Measurements from ENCODE around the gene HECW1.

HECW1 gene

DNA sequence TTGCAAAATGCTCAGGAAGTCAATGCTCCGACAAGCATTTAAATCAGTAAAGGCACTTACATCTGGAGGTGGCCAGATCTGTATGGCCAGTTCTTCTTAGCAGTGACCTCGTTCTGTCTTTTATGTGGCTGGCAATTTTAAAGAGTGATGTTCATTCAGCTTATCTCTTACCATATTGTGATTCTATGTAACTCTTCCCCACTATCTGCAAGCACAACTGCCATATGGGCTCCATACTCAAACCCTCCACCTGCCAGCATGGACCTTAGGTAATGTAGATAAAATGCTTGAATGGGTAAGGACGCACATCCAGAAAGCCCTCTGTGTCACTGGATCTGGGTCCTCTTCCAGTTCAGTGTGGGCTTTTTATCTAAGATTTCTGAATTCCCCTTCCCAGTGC lies 428.0 kb downstream of the HECW1 start:
- ATAC-seq: no peak
- TF ChIP-seq ZNF70 (CRISPR knock-in tag; IDR thresholded peaks at IDR 0.05) (no peak), ZNF8 (CRISPR knock-in tag; IDR thresholded peaks at IDR 0.05) (no peak), ISL1 (CRISPR knock-in tag; IDR thresholded peaks at IDR 0.05) (no peak), ZNF565 (CRISPR knock-in tag; conservative IDR thresholded peaks at IDR 0.05; ENCODE audit: low read depth) (no peak), RARB (CRISPR knock-in tag; IDR thresholded peaks at IDR 0.05) (no peak), ZC3H10 (CRISPR knock-in tag; IDR thresholded peaks at IDR 0.05) (no peak), CSDC2 (CRISPR knock-in tag; IDR thresholded peaks at IDR 0.05) (no peak), ARNTL (CRISPR knock-in tag; IDR thresholded peaks at IDR 0.05; ENCODE audit: borderline replicate concordance, low read depth) (no peak), ZFP3 (CRISPR knock-in tag; IDR thresholded peaks at IDR 0.05) (no peak), OSR1 (CRISPR knock-in tag; IDR thresholded peaks at IDR 0.05) (no peak), GLIS3 (CRISPR knock-in tag; IDR thresholded peaks at IDR 0.05) (no peak), ESRRG (CRISPR knock-in tag; IDR thresholded peaks at IDR 0.05) (no peak), TCF4 (CRISPR knock-in tag; IDR thresholded peaks at IDR 0.05; ENCODE audit: borderline replicate concordance) (no peak)
- TF ChIP-seq, protein P1, sequence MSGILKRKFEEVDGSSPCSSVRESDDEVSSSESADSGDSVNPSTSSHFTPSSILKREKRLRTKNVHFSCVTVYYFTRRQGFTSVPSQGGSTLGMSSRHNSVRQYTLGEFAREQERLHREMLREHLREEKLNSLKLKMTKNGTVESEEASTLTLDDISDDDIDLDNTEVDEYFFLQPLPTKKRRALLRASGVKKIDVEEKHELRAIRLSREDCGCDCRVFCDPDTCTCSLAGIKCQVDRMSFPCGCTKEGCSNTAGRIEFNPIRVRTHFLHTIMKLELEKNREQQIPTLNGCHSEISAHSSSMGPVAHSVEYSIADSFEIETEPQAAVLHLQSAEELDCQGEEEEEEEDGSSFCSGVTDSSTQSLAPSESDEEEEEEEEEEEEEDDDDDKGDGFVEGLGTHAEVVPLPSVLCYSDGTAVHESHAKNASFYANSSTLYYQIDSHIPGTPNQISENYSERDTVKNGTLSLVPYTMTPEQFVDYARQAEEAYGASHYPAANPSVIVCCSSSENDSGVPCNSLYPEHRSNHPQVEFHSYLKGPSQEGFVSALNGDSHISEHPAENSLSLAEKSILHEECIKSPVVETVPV (CRISPR knock-in tag; IDR thresholded peaks at IDR 0.05): no peak
- TF ChIP-seq, protein P2, sequence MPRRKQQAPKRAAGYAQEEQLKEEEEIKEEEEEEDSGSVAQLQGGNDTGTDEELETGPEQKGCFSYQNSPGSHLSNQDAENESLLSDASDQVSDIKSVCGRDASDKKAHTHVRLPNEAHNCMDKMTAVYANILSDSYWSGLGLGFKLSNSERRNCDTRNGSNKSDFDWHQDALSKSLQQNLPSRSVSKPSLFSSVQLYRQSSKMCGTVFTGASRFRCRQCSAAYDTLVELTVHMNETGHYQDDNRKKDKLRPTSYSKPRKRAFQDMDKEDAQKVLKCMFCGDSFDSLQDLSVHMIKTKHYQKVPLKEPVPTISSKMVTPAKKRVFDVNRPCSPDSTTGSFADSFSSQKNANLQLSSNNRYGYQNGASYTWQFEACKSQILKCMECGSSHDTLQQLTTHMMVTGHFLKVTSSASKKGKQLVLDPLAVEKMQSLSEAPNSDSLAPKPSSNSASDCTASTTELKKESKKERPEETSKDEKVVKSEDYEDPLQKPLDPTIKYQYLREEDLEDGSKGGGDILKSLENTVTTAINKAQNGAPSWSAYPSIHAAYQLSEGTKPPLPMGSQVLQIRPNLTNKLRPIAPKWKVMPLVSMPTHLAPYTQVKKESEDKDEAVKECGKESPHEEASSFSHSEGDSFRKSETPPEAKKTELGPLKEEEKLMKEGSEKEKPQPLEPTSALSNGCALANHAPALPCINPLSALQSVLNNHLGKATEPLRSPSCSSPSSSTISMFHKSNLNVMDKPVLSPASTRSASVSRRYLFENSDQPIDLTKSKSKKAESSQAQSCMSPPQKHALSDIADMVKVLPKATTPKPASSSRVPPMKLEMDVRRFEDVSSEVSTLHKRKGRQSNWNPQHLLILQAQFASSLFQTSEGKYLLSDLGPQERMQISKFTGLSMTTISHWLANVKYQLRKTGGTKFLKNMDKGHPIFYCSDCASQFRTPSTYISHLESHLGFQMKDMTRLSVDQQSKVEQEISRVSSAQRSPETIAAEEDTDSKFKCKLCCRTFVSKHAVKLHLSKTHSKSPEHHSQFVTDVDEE (CRISPR knock-in tag; IDR thresholded peaks at IDR 0.05): no peak
- TF ChIP-seq, protein P3, sequence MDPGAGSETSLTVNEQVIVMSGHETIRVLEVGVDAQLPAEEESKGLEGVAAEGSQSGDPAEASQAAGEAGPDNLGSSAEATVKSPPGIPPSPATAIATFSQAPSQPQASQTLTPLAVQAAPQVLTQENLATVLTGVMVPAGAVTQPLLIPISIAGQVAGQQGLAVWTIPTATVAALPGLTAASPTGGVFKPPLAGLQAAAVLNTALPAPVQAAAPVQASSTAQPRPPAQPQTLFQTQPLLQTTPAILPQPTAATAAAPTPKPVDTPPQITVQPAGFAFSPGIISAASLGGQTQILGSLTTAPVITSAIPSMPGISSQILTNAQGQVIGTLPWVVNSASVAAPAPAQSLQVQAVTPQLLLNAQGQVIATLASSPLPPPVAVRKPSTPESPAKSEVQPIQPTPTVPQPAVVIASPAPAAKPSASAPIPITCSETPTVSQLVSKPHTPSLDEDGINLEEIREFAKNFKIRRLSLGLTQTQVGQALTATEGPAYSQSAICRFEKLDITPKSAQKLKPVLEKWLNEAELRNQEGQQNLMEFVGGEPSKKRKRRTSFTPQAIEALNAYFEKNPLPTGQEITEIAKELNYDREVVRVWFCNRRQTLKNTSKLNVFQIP (CRISPR knock-in tag; IDR thresholded peaks at IDR 0.05; ENCODE audit: borderline replicate concordance, low read depth): no peak
- TF ChIP-seq, protein P4, sequence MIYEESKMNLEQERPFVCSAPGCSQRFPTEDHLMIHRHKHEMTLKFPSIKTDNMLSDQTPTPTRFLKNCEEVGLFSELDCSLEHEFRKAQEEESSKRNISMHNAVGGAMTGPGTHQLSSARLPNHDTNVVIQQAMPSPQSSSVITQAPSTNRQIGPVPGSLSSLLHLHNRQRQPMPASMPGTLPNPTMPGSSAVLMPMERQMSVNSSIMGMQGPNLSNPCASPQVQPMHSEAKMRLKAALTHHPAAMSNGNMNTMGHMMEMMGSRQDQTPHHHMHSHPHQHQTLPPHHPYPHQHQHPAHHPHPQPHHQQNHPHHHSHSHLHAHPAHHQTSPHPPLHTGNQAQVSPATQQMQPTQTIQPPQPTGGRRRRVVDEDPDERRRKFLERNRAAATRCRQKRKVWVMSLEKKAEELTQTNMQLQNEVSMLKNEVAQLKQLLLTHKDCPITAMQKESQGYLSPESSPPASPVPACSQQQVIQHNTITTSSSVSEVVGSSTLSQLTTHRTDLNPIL (CRISPR knock-in tag; IDR thresholded peaks at IDR 0.05; ENCODE audit: low read depth): no peak

DNA sequence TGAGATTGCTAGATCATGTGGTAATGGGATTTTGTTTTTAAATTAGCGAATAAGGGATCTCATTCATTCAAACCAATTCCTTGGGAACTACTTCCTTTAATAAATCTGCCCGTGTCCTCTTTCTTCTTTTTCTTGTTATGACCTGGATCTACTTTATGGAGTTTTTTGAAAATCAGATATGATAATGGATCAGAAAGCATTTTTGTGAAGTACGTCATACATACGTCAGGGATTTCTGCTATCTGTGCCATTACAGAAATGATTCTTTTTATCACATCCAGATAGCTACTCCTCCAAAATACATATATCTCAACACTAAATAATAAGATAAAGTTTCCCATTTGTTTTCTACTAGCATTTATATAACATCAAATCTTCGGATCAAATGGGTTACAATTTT lies 430.3 kb downstream of the HECW1 start:
- ATAC-seq: no peak
- TF ChIP-seq ZNF70 (CRISPR knock-in tag; IDR thresholded peaks at IDR 0.05): no peak
- TF ChIP-seq RARB (CRISPR knock-in tag; IDR thresholded peaks at IDR 0.05): no peak
- TF ChIP-seq ZFP3 (CRISPR knock-in tag; IDR thresholded peaks at IDR 0.05): no peak
- no peak for TF ChIP-seq ARNTL (CRISPR knock-in tag; IDR thresholded peaks at IDR 0.05; ENCODE audit: borderline replicate concordance, low read depth)
- no peak for TF ChIP-seq ZNF8 (CRISPR knock-in tag; IDR thresholded peaks at IDR 0.05)
- no peak for TF ChIP-seq ZFP30 (CRISPR knock-in tag; IDR thresholded peaks at IDR 0.05)
- TF ChIP-seq GLIS3 (CRISPR knock-in tag; IDR thresholded peaks at IDR 0.05): no peak
- TF ChIP-seq, protein P5, sequence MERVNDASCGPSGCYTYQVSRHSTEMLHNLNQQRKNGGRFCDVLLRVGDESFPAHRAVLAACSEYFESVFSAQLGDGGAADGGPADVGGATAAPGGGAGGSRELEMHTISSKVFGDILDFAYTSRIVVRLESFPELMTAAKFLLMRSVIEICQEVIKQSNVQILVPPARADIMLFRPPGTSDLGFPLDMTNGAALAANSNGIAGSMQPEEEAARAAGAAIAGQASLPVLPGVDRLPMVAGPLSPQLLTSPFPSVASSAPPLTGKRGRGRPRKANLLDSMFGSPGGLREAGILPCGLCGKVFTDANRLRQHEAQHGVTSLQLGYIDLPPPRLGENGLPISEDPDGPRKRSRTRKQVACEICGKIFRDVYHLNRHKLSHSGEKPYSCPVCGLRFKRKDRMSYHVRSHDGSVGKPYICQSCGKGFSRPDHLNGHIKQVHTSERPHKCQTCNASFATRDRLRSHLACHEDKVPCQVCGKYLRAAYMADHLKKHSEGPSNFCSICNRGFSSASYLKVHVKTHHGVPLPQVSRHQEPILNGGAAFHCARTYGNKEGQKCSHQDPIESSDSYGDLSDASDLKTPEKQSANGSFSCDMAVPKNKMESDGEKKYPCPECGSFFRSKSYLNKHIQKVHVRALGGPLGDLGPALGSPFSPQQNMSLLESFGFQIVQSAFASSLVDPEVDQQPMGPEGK (CRISPR knock-in tag; IDR thresholded peaks at IDR 0.05; ENCODE audit: borderline replicate concordance): no peak
- no peak for TF ChIP-seq TOX (CRISPR knock-in tag; IDR thresholded peaks at IDR 0.05; ENCODE audit: borderline replicate concordance)
- TF ChIP-seq OSR1 (CRISPR knock-in tag; IDR thresholded peaks at IDR 0.05): no peak
- TF ChIP-seq ISL1 (CRISPR knock-in tag; IDR thresholded peaks at IDR 0.05): no peak
- TF ChIP-seq SNAI2 (CRISPR knock-in tag; IDR thresholded peaks at IDR 0.05): no peak
- TF ChIP-seq, protein P2 (CRISPR knock-in tag; IDR thresholded peaks at IDR 0.05): no peak
- TF ChIP-seq, protein P1 (CRISPR knock-in tag; IDR thresholded peaks at IDR 0.05): no peak
- TF ChIP-seq TCF4 (CRISPR knock-in tag; IDR thresholded peaks at IDR 0.05; ENCODE audit: borderline replicate concordance): no peak
- TF ChIP-seq ESRRG (CRISPR knock-in tag; IDR thresholded peaks at IDR 0.05): no peak

Data from SK-N-SH treated with all-trans-retinoic acid at 6 μM for 48 hours (cell line).